AG09319 (cell line): ENCODE data around the gene NR1H4.

Experiments
- DNase-seq: peaks from one replicate; pipeline ENCODE4 v3.0.0-alpha.2; 2010; ENCODE audit warnings: low read depth; ENCODE audit errors: extremely low read depth
- TF ChIP-seq, protein P1 (sequence below): IDR thresholded peaks from 2 replicates; pipeline ENCODE4 v1.5.1; 2011; ENCODE audit warnings: low read depth, mild to moderate bottlenecking, inconsistent platforms, low read length, moderate library complexity

The NR1H4 gene

GRCh38 chr12:100566887-100567637 is 93.4 kb downstream of the NR1H4 start:
- TF ChIP-seq, protein P1, sequence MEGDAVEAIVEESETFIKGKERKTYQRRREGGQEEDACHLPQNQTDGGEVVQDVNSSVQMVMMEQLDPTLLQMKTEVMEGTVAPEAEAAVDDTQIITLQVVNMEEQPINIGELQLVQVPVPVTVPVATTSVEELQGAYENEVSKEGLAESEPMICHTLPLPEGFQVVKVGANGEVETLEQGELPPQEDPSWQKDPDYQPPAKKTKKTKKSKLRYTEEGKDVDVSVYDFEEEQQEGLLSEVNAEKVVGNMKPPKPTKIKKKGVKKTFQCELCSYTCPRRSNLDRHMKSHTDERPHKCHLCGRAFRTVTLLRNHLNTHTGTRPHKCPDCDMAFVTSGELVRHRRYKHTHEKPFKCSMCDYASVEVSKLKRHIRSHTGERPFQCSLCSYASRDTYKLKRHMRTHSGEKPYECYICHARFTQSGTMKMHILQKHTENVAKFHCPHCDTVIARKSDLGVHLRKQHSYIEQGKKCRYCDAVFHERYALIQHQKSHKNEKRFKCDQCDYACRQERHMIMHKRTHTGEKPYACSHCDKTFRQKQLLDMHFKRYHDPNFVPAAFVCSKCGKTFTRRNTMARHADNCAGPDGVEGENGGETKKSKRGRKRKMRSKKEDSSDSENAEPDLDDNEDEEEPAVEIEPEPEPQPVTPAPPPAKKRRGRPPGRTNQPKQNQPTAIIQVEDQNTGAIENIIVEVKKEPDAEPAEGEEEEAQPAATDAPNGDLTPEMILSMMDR = no peak
- DNase-seq = no peak

- TF ChIP-seq, protein P1 = no peak
- DNase-seq = no peak
Measured at GRCh38 chr12:100567945-100568344, 94.3 kb downstream of the NR1H4 start.

DNA sequence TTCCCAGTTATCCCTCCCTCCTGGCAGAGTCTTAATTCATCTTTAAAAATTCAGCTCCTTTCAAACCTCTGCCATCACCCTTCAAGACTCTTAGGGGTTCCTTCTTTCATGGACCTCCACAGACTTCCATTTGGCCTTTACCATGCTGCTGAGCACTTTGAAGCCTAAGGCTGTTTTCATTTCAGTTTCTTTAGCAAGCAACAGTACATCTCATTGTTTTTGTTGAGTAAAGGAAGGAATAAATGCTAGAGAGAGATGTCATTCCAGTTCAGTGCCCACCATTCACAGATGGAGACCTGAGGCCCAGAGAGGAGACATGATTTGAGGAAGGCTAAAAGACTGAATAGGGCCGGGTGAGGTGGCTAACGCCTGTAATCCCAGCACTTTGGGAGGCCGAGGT is 98.5 kb downstream of the NR1H4 start:
- no peak for DNase-seq
- TF ChIP-seq, protein P1 = no peak

DNA sequence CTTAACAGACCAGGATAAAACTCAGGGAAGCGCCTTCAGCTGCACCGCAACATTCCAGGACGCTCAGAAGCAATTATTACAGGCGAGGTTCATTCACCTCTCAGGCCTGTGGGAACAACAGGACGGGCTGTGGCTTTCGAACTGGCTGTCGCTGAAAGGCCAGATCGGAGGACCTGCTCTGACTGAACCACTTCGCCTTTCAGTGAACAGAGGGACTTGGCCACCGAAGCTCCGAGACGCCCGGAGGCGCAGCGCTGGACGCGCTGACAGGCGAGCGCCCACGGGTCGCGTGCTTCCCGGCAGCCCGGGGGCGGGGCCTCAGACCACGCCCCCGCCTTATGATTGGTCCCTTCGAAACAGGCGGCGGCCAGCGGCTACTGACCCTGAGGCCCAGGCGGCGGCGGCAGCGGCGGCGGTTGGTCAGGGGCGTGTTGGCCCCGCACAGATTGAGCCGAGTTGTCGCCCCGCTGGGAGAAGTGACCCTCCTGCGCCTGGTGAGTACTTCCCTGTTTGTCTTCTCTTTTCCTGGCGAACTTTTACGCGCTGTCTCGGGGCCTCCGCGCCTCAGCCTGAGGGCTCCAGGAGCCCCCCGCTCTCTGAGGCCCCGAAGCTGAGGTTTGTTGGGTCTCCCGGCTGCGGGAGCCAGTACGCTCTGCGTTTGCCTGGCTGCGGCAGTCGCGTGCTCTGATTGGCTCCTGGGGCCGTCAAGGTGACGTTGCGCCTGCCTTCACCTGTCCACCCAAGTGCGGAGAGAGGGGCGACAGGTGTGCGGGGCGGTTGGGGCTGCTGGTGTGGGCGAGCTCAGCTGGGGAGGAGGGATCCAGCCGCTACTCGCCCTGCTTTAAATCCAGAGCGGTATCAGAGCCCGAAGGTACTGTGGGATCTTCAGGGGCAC is 99.9 kb downstream of the NR1H4 start, which contains the start of gene GAS2L3:
Gene GAS2L3, plus strand, starts transcription at position 393 of the 895 bp plus-strand sequence. CDS start 21,221 bp downstream, outside the sequence.
- TF ChIP-seq, protein P1 = no peak
- peak; percentile 34 for DNase-seq

DNA sequence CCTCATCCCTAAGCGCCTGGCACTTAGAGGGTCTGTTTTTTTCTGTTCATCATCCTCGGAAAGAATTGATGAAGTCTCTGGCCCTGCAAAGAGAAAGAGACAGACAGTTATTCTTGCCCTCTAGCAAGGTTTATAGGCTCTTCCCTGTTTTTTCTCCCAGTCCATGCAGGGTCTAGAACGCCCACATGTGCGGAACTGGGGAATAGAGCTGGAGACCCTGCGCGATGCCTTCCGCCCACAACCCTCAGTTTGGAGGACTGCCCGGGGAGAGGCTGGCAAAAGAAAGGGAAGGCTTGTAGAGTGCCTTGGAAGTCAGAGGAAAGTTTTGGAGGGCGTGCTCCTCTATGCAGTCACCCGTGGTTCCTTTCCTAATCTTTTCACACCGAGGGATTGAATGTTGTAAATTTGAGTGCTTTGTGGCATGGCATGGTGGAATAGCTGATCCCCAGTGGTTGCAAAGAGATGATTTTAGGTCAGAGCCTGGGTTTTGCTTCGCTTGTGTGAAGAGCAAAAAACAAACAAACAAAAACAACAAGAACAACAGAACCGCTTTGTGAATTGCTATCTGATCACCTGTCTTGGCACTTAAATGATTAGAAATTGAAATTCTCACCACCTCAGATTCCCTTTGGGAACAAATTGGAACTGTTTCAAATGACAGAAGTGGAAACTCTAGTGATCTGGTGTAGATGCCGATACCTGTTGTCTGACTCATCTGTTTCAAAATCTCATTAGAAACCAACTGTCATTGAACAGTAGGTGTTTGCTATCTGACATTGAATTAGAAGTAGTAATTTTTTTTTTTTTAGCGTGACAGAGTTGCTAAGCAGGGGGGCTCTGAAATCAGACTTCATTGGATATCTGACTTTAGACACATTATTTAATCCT is 100.8 kb downstream of the NR1H4 start:
- no peak for DNase-seq
- TF ChIP-seq, protein P1 = no peak

DNA sequence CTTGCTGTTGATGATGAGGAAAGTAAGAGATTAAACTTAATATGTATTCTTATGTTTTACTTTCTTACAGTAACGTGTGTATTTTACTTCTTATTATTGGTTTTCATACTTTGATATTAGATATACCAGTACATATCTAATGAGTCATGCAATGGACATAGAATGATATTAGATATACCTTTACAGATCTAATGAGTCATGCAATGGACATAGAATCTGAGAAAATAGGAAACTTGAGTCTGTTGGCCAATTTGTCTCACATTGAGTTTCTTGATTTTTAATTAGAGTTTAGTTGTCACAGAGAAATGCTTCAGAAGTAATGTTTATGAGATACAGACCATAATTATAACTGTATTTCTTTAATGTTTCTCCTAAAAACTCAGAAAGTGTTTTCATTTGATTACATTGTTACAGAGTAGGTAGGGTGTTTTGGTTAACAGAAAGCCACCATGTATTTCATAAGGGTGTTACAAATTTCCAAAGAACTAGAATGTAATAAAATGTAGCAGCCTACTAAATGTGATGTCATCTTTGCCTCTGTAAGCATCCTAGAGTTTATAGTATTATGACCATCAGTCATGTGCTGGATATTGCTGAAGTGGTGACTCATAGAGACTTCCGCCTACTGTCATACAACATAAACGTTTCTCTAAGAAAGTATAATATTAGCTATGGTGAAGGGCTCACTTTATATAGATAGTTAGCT is 102.8 kb downstream of the NR1H4 start:
- no peak for DNase-seq
- TF ChIP-seq, protein P1 = no peak
